Fibroblast of pulmonary artery (primary cell): ENCODE measurements around the gene ZNF790.

Experiments used
- DNase-seq: peaks from one replicate; pipeline ENCODE4 v3.0.0-alpha.2; 2010; ENCODE audit warnings: low read depth
- H3K4me3 ChIP-seq: replicated peaks from 2 replicates; pipeline ENCODE4 v1.5.1; 2011; ENCODE audit warnings: low read depth, mild to moderate bottlenecking, control low read depth, low read length, moderate library complexity
- CTCF ChIP-seq: IDR thresholded peaks from 2 replicates; pipeline ENCODE4 v1.5.1; 2011; ENCODE audit warnings: mild to moderate bottlenecking, control low read depth, low read length, inconsistent platforms; ENCODE audit errors: missing control alignments

The ZNF790 gene

GRCh38 chr19:36837906-36838783 lies at the start of gene ZNF790:
Gene ZNF790, minus strand, starts transcription at chr19:36838387. Its CDS starts 12,768 bp downstream, at chr19:36825619.
- peak within 1 kb of the TSS; percentile 90 for H3K4me3 ChIP-seq
- DNase-seq, result peak; percentile 94
- no peak for TF ChIP-seq CTCF

- TF ChIP-seq CTCF, result no peak
- no peak for DNase-seq
- H3K4me3 ChIP-seq, result no peak overlapping the region
Measured at GRCh38 chr19:36876993-36877938, 39.1 kb upstream of the ZNF790 start.

GRCh38 chr19:36851898-36852297 lies 13.7 kb upstream of the ZNF790 start:
- peak overlapping the region; percentile 98 for H3K4me3 ChIP-seq
- no peak for TF ChIP-seq CTCF
- DNase-seq, result no peak

GRCh38 chr19:36850559-36851442 lies 12.6 kb upstream of the ZNF790 start, which contains the start of gene ZNF345:
Gene ZNF345, plus strand, starts transcription at chr19:36850876. Its CDS starts 25,955 bp downstream, at chr19:36876831.
- no peak for TF ChIP-seq CTCF
- DNase-seq, result peak; percentile 97
- peak within 1 kb of the TSS; percentile 98 for H3K4me3 ChIP-seq

GRCh38 chr19:36849701-36850558 lies 11.7 kb upstream of the ZNF790 start:
- peak overlapping the region; percentile 98 for H3K4me3 ChIP-seq
- no peak for TF ChIP-seq CTCF
- peak; percentile 93 for DNase-seq
